Cardiac muscle cell (in vitro differentiated cells and primary cell): ENCODE data around the gene FCRL1. TPM values are rescaled to one million over a fixed set of nuclear protein-coding genes. Genes with fewer than 3 reads are reported as not detected.

Source experiments
- DNase-seq, 2 donors: peaks; one replicate each; pipeline versions ENCODE4 v3.0.0 to v3.0.0-alpha.2; 2010 to 2017; ENCODE audit warnings: low read depth in 1 of 2, low spot score in 1 of 2
- H3K27ac ChIP-seq: fragments of 200-600 bp; sonication (generic); 2 replicates; pipeline ENCODE4 v1.5.1; 2016
- H3K27me3 ChIP-seq: fragments of 200-600 bp; sonication (generic); 2 replicates; pipeline ENCODE4 v1.6.0; 2016; ENCODE audit warnings: control low read depth
- H3K36me3 ChIP-seq: fragments of 200-600 bp; sonication (generic); 2 replicates; pipeline ENCODE4 v1.5.1; 2016; ENCODE audit warnings: control low read depth
- H3K4me1 ChIP-seq: fragments of 200-600 bp; sonication (generic); 2 replicates; pipeline ENCODE4 v1.8.1; 2017; ENCODE audit warnings: low read depth, mild to moderate bottlenecking, mixed run types
- H3K4me3 ChIP-seq: fragments of 200-600 bp; sonication (generic); 2 replicates; pipeline ENCODE4 v1.5.1; 2016; ENCODE audit warnings: mild to moderate bottlenecking
- H3K9me3 ChIP-seq: fragments of 200-600 bp; sonication (generic); 2 replicates; pipeline ENCODE4 v1.5.1; 2017; ENCODE audit warnings: low read depth, mild to moderate bottlenecking, control low read depth
- polyA plus RNA-seq: library from polyadenylated mRNA; unstranded; fragments of >200 nt; fragmentation: Nextera tagmentation; extraction: Ambion mirVana; gene quantifications from 2 replicates; pipeline ENCODE4 v1.2.1, GENCODE V29; 2016
- total RNA-seq: library from RNA; depleted of rRNA; stranded (reverse); fragments of >200 nt; gene quantifications from 2 replicates; pipeline ENCODE4 v1.2.3, GENCODE V29; 2016
- TF ChIP-seq, protein P1 (sequence below): IDR thresholded peaks from 2 replicates; pipeline ENCODE4 v1.5.1; 2012; ENCODE audit warnings: low read depth, mild to moderate bottlenecking, low read length

Gene FCRL1
- total and polyA plus RNA-seq, 2 experiments from 2014 or later, result not detected

GRCh38 chr1:157849229-157849875, 29.4 kb upstream of the FCRL1 start:
- Histone ChIP-seq H3K27me3 (no peaks in the 10 kb centered on the region), H3K36me3 (no peaks in the 10 kb centered on the region), H3K4me1 (no peaks in the 10 kb centered on the region), H3K4me3 (no peak overlapping the region), H3K27ac (no peak overlapping the region), H3K9me3 (no peaks in the 10 kb centered on the region)
- DNase-seq, result no peak
- TF ChIP-seq, protein P1, sequence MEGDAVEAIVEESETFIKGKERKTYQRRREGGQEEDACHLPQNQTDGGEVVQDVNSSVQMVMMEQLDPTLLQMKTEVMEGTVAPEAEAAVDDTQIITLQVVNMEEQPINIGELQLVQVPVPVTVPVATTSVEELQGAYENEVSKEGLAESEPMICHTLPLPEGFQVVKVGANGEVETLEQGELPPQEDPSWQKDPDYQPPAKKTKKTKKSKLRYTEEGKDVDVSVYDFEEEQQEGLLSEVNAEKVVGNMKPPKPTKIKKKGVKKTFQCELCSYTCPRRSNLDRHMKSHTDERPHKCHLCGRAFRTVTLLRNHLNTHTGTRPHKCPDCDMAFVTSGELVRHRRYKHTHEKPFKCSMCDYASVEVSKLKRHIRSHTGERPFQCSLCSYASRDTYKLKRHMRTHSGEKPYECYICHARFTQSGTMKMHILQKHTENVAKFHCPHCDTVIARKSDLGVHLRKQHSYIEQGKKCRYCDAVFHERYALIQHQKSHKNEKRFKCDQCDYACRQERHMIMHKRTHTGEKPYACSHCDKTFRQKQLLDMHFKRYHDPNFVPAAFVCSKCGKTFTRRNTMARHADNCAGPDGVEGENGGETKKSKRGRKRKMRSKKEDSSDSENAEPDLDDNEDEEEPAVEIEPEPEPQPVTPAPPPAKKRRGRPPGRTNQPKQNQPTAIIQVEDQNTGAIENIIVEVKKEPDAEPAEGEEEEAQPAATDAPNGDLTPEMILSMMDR, result no peak

- DNase-seq, result no peak
These were observed 24.3 kb upstream of the FCRL1 start for GRCh38 chr1:157844089-157844830.

DNA sequence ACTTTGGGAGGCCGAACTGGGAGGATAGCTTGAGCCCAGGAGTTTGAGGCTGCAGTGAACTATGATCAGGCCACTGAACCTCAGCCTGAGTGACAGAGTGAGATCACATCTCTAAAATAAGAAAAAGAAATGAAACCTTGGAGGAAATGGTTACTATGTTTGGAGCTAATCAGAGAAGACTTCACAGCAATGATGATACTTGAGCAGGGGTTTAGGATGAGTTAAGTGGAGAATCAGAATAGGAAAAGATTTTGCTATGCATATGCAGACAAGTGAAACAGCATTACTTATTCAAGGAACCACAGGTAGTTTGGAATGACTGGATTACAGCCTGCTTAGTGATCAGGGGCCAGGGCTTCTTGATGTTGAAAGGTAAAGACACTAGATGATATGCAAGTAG, 23.0 kb upstream of the FCRL1 start:
- H3K4me1 ChIP-seq, result no peaks in the 10 kb centered on the region
- no peak overlapping the region for H3K27ac ChIP-seq
- no peaks in the 10 kb centered on the region for H3K36me3 ChIP-seq
- DNase-seq, result no peak
- TF ChIP-seq, protein P1, result no peak
- H3K9me3 ChIP-seq, result no peaks in the 10 kb centered on the region
- H3K27me3 ChIP-seq, result no peaks in the 10 kb centered on the region
- no peak overlapping the region for H3K4me3 ChIP-seq

More at GRCh38 chr1:157844089-157844830, 24.3 kb upstream of the FCRL1 start:
- TF ChIP-seq, protein P1, result no peak
- H3K27ac ChIP-seq, result no peak overlapping the region
- no peaks in the 10 kb centered on the region for H3K9me3 ChIP-seq
- H3K27me3 ChIP-seq, result no peaks in the 10 kb centered on the region
- H3K36me3 ChIP-seq, result no peaks in the 10 kb centered on the region
- H3K4me3 ChIP-seq, result no peak overlapping the region
- H3K4me1 ChIP-seq, result no peaks in the 10 kb centered on the region

DNA sequence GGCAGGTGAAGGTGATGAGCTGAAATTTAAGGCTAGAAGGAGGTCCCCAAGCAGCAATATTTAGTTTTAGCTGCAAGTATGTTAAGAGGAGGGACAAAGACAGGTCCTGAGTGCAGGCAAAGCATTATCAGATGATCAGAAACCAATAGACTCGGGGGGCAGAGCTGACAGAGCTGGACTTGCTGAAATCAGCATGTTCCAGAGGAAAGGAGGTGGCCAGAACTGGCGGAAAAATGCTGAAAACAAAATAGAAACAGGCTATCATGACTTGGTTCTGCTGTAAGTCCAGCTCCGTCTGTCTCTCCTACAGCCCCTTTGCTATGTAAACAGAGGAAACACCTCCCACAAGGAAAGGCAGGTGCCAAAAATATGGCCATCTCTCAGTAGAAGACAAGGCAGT, 21.8 kb upstream of the FCRL1 start, which contains the start of gene CD5L:
Gene CD5L (minus strand): TSS at position 101 of the 400 bp plus-strand sequence. CDS start 107 bp downstream, outside the sequence.
- no peak within 1 kb of the TSS for H3K27ac ChIP-seq
- no peaks in the 10 kb centered on the region for H3K27me3 ChIP-seq
- no peaks in the 10 kb centered on the region for H3K4me1 ChIP-seq
- no peak for DNase-seq
- H3K9me3 ChIP-seq, result no peaks in the 10 kb centered on the region
- TF ChIP-seq, protein P1, result no peak
- H3K36me3 ChIP-seq, result no peaks in the 10 kb centered on the region
- H3K4me3 ChIP-seq, result no peak within 1 kb of the TSS

DNA sequence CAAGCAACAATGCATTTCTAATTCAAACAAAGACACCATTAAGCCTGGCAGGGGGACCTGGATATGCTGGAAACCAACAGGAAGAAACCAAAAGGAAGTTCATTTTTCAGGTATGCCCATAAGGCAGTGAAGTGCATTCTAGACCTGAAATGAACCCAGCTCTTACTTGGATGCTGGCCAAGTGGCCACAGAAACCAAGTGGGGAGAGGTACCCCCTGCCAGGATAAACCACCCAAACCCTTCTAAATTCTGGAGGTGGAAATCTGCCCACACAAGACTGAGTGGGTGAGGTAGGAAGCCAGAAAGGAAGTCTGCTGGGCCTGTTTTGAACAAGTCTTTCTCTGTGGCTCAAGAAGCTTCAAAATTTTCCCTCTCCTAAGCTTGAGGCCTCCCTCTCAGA, 19.0 kb upstream of the FCRL1 start:
- Histone ChIP-seq H3K27me3 (no peaks in the 10 kb centered on the region), H3K4me3 (no peak overlapping the region), H3K27ac (no peak overlapping the region), H3K4me1 (no peaks in the 10 kb centered on the region), H3K36me3 (no peaks in the 10 kb centered on the region), H3K9me3 (no peaks in the 10 kb centered on the region)
- TF ChIP-seq, protein P1, result no peak
- DNase-seq, result no peak
